Mucosa of rectum (tissue), 2 donors: ENCODE results near the gene MLH3.

ENCODE experiments used
- H3K27ac ChIP-seq, 2 donors: one replicate each; pipeline ENCODE4 v1.7.0; 2013; ENCODE audit warnings: inconsistent platforms in 2 of 2, low read depth in 2 of 2, low read length in 2 of 2
- H3K27me3 ChIP-seq, 2 donors: one replicate each; pipeline ENCODE4 v1.7.0; 2013; ENCODE audit warnings: low read length in 2 of 2; ENCODE audit not compliant: control insufficient read depth in 2 of 2, insufficient read depth in 2 of 2
- H3K36me3 ChIP-seq, 2 donors: one replicate each; pipeline ENCODE4 v1.7.0; 2013; ENCODE audit warnings: low read length in 2 of 2; ENCODE audit not compliant: control insufficient read depth in 2 of 2, insufficient read depth in 2 of 2
- H3K4me1 ChIP-seq, 2 donors: one replicate each; pipeline ENCODE4 v1.7.0; 2013; ENCODE audit warnings: low read length in 2 of 2, mild to moderate bottlenecking in 1 of 2; ENCODE audit not compliant: control insufficient read depth in 2 of 2, insufficient read depth in 2 of 2
- H3K4me3 ChIP-seq, 2 donors: one replicate each; pipeline ENCODE4 v1.7.0; 2013; ENCODE audit warnings: low read length in 2 of 2
- H3K9ac ChIP-seq, 2 donors: one replicate each; pipeline ENCODE4 v1.7.0; 2013; ENCODE audit warnings: low read length in 2 of 2, low read depth in 1 of 2, mild to moderate bottlenecking in 1 of 2
- H3K9me3 ChIP-seq, 2 donors: one replicate each; pipeline ENCODE4 v1.7.0; 2013; ENCODE audit warnings: low read length in 2 of 2; ENCODE audit not compliant: control insufficient read depth in 2 of 2
- donor health status: healthy.
- donor health status: Normal muscosa, but diverticular disease.

The MLH3 gene

DNA sequence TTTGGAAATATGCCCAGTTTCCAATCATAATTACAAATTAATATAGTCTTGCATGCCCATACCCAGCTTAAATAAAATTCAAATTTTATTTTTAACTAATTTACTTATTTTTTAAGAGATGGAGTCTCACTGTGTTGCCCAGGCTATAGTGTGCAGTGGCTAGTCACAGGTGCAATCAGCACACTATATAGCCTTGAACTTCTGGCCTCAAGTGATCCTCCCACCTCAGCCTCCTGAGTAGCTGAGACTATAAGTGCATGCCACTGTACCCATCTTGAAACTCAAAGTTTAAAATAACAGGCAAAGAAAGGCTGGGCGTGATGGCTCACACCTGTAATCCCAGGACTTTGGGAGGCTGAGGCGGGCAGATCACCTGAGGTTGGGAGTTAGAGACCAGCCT, 10.3 kb downstream of the MLH3 start:
- no peaks in the 10 kb centered on the region for H3K27me3 ChIP-seq
- no peaks in the 10 kb centered on the region for H3K9me3 ChIP-seq
- H3K36me3 ChIP-seq: peaks cover 3 to 16% of the 10 kb centered on the region in 2 donors
- peaks cover 14 to 24% of the 10 kb centered on the region in 2 donors for H3K4me1 ChIP-seq
- H3K4me3 ChIP-seq: no peak overlapping the region
- peak overlapping the region; percentile 26 to 69 for H3K27ac ChIP-seq
- no peak overlapping the region for H3K9ac ChIP-seq

DNA sequence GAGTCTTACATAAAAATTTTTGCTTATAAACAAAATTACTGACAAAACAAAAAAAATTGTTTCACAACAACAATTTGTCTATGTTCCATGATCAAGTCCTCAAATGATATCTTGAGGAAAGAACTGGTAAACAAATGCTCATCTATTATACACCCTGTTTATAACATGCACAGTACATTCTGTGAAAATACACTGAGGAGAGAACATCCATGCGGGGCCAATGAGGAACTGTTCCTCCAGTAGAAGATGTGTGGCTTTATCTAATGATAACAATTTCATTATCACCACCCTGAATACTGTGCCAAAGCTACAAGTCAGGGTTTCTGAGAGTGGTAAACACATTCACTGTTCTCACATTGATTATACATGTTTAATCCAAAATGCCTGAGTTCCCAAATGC, 10.8 kb downstream of the MLH3 start:
- H3K4me1 ChIP-seq: peaks cover 14 to 24% of the 10 kb centered on the region in 2 donors
- peaks cover 3 to 19% of the 10 kb centered on the region in 2 donors for H3K36me3 ChIP-seq

DNA sequence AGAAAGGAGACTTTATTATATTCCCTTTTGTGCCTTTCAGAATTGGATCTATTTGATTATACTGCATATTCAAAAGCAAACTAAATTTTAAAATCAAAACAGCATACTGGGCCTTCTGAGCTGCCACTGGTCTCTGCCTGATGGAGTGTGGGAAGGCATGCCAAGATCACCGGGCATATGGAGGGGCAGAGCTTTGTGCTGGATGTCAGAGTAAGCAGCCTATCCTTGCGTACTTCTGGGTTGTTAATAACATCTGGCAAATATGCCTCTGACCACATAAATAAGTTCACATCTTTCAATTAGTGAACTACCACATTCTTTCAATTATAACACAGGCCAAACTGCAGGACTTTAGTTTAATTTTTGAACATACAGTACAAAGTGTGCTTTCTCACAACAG, 18.3 kb downstream of the MLH3 start:
- Histone ChIP-seq H3K27ac (no peak overlapping the region), H3K9ac (no peak overlapping the region), H3K36me3 (peaks cover 17 to 48% of the 10 kb centered on the region in 2 donors), H3K27me3 (no peaks in the 10 kb centered on the region), H3K4me1 (no peaks in the 10 kb centered on the region), H3K9me3 (no peaks in the 10 kb centered on the region), H3K4me3 (no peak overlapping the region)

More for the DNA sequence above, 10.8 kb downstream of the MLH3 start:
- Histone ChIP-seq H3K4me3 (no peak overlapping the region), H3K27me3 (no peaks in the 10 kb centered on the region), H3K9ac (no peak overlapping the region), H3K9me3 (no peaks in the 10 kb centered on the region), H3K27ac (peak overlapping the region in 1 of 2 donors; percentile 26)

DNA sequence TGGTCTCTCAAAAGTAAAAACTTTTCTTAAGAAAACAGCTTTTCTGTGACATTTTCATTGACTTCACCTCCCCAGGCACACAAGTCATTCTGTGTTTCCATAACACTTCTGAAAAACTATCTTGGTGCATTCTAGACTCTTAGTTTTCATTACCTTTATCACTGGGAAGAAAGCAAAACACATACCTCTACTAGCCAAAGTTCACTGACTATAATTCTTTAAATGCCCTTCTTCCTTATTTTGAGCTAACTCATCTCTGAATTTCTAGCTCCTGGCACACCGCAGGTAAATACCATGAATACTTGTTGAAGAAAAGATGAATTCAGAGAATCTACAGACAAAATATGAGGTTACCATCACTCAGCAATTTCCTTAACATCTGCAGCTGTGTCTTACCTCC, 21.1 kb downstream of the MLH3 start:
- peaks cover 17 to 37% of the 10 kb centered on the region in 2 donors for H3K36me3 ChIP-seq
- no peak overlapping the region for H3K4me3 ChIP-seq
- no peaks in the 10 kb centered on the region for H3K4me1 ChIP-seq
- no peaks in the 10 kb centered on the region for H3K27me3 ChIP-seq
- H3K27ac ChIP-seq: no peak overlapping the region
- H3K9ac ChIP-seq: no peak overlapping the region
- H3K9me3 ChIP-seq: no peaks in the 10 kb centered on the region

DNA sequence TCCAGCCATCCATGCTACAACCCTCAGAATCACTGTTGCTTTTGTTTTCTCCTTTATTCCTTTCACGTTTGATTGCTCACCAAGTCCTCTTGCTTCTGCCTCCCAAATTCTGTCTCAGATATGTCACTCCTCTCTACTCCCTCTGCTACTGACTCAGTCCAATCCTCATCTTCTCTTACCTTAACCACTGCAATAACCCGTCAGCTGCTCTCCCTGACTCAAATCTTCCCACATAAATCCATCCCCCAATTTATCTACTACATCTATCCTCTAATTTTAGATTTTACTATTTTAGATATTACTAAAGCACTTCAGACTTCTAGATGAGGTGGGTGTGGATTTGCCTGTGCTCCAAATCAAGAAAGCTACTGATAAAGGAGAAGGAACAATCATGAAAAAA, 25.4 kb downstream of the MLH3 start:
- Histone ChIP-seq H3K4me1 (peaks cover 0 to 3% of the 10 kb centered on the region in 2 donors), H3K9me3 (no peaks in the 10 kb centered on the region), H3K36me3 (peaks cover 25 to 34% of the 10 kb centered on the region in 2 donors), H3K9ac (no peak overlapping the region), H3K27me3 (no peaks in the 10 kb centered on the region), H3K27ac (peak overlapping the region in 1 of 2 donors; percentile 23), H3K4me3 (no peak overlapping the region)

DNA sequence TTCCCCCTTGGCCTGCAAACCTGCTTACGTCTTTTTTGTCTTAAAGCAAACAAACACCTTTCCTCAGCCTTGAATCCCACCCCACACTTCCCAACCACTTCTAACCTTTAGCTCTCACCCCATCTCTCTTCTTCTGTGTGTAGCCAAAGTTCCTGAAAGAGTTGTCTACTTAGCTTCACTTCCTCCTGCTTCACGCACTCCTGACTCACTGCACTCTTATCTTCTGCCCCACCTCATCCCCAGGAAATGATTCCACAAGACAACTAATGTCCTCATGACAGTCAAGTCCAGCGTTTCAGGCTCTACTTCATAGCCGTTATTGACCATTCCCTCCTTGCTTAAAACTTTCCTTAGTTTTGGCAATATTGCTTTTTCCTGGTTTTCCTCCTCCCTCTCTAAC, 26.2 kb downstream of the MLH3 start:
- Histone ChIP-seq H3K4me3 (no peak overlapping the region), H3K9me3 (no peaks in the 10 kb centered on the region), H3K27ac (peak overlapping the region; percentile 38 to 65), H3K36me3 (peaks cover 20 to 37% of the 10 kb centered on the region in 2 donors), H3K27me3 (no peaks in the 10 kb centered on the region), H3K9ac (no peak overlapping the region), H3K4me1 (peaks cover 0 to 3% of the 10 kb centered on the region in 2 donors)

DNA sequence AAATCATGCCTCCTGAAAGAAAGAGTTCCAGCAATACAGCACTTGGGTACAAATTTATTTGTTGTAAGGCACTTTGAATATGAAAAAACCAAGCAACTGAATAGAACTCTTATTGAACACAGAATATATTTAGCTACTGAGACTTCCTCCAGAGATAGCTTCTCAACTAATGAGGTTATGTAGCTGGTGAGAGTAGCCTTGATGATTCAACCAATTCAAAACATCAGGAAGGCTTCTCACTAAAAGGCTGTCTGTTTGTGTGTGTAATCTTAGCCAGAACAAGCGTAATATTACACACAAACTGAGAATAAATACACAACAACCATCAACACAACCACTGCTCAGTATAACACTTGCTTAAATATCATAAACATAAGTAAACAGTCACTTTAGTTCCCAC, 28.2 kb downstream of the MLH3 start:
- Histone ChIP-seq H3K9me3 (no peaks in the 10 kb centered on the region), H3K4me3 (no peak overlapping the region), H3K4me1 (peaks cover 2 to 6% of the 10 kb centered on the region in 2 donors), H3K36me3 (peaks cover 23 to 43% of the 10 kb centered on the region in 2 donors), H3K27ac (no peak overlapping the region), H3K27me3 (no peaks in the 10 kb centered on the region), H3K9ac (no peak overlapping the region)

DNA sequence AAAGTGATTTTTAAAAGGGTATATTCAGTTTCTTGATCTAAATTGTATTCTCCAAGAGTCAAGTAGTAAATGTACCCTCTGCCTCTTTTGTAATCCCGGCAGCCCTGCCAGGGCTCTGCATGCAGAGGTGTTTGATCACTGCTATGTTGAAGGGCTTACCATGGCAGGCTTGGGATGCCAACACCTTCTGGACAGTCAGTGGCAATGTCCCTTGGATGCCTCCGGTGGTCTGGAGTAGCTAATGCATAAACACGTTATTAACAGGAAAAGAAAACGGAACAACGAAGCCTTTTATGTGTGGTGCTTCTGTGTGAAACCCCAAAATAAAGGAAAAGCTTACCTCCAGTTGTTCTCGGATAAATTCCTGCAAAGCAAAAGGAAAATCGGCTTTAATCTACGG, 28.6 kb downstream of the MLH3 start:
- H3K4me3 ChIP-seq: no peak overlapping the region
- no peak overlapping the region for H3K9ac ChIP-seq
- no peaks in the 10 kb centered on the region for H3K27me3 ChIP-seq
- H3K27ac ChIP-seq: no peak overlapping the region
- H3K9me3 ChIP-seq: no peaks in the 10 kb centered on the region
- peaks cover 23 to 47% of the 10 kb centered on the region in 2 donors for H3K36me3 ChIP-seq
- H3K4me1 ChIP-seq: peaks cover 4 to 8% of the 10 kb centered on the region in 2 donors

DNA sequence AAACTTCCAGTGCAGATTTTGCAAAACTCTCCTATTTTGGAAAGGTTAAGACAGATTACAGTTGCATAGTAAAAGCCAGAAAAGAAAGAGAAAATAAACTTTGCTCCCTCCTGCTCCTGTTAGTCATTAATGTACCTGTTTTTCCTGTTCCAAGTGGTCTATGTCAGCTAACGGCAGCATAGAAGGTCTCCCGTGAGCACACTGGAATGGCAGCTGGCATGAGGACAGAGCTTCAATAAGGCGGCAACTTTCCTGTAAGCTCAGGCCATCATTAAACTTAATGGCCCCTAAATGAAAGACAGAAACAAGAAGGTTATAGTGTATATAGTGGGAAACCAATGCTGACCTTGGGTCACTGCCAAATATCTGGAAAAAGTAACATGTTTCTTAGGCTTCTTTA, 32.6 kb downstream of the MLH3 start:
- no peaks in the 10 kb centered on the region for H3K9me3 ChIP-seq
- H3K9ac ChIP-seq: no peak overlapping the region
- peaks cover 4 to 5% of the 10 kb centered on the region in 2 donors for H3K4me1 ChIP-seq
- no peaks in the 10 kb centered on the region for H3K27me3 ChIP-seq
- peak overlapping the region; percentile 32 to 57 for H3K27ac ChIP-seq
- H3K36me3 ChIP-seq: peaks cover 39 to 72% of the 10 kb centered on the region in 2 donors
- H3K4me3 ChIP-seq: no peak overlapping the region

DNA sequence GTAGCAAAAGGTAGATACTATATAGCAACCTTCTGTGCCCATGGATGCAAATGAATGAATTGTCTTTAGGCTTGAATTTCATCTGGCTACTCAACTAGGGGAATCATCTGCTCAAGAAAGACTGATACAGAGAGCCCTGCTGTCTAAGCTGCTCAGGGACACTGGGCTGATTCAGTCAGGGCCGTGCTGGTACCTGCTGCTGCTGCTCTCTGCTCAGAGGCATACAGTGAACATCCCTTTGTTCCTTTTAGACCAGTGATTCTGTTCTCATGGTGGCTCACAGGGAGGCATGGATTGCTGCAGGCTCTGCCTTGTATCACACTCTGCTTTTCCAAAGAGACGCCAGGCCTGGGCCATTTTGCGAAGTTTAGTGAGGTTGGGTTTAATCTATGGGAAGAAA, 34.5 kb downstream of the MLH3 start:
- peaks cover 42 to 69% of the 10 kb centered on the region in 2 donors for H3K36me3 ChIP-seq
- no peaks in the 10 kb centered on the region for H3K9me3 ChIP-seq
- peaks cover 4 to 5% of the 10 kb centered on the region in 2 donors for H3K4me1 ChIP-seq
- no peak overlapping the region for H3K27ac ChIP-seq
- H3K27me3 ChIP-seq: no peaks in the 10 kb centered on the region
- no peak overlapping the region for H3K4me3 ChIP-seq
- no peak overlapping the region for H3K9ac ChIP-seq

DNA sequence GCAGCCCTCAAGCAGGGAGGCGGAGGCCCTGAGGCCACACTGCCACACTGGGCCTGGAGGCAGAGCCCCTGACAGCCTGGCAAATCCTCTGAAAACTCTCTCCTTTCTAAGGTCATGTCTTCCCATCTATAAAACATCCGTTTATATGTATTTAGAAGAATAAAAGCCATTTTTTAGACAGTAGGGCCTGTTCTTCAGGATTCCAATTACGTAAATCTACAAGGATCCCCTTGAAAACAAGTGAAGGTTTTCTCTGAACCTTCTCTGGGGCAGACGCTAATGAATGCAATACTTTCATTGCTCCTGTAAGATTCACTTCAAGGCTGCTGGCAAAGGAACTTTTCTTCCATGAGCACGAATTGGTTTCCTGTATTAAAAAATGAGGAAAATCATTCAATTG, 35.8 kb downstream of the MLH3 start:
- no peaks in the 10 kb centered on the region for H3K9me3 ChIP-seq
- H3K4me3 ChIP-seq: no peak overlapping the region
- no peak overlapping the region for H3K27ac ChIP-seq
- H3K36me3 ChIP-seq: peaks cover 38 to 61% of the 10 kb centered on the region in 2 donors
- H3K4me1 ChIP-seq: peaks cover 4 to 5% of the 10 kb centered on the region in 2 donors
- no peaks in the 10 kb centered on the region for H3K27me3 ChIP-seq
- no peak overlapping the region for H3K9ac ChIP-seq
